Measurements from ENCODE around the gene ECEL1.

DNA sequence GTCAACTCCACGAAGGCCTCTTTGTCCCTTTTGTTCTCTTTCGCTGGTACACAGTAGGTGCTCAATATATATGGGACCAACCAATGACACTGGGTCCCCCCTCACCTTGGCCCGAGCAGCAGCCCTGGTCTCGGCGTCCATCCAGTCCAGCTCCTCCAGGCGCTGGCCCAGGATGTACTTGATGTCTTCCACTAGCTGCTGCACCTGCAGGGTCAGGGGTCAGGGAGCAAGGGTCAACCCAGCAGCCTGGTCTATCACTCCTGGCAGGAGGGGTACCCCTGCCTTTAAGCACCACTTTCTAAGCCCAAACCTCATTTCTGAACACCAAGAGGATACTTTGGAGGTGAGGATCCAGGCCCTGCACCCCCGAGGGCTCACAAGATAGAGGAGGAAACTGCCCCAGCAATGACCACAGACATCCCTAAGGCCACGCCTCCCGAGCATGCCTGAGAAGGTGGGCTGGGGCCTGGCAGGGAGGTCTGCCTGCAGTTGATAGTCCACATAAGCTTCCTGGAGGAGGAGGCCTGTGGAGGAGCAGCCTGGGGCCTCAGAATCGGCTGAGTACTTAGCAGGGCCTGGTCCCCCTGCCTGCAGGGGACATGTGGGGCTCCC, 4.2 kb downstream of the ECEL1 start:
- TF ChIP-seq POLR2A (IDR thresholded peaks at IDR 0.05; ENCODE audit: low read depth, low read length) (no peak), POLR2AphosphoS5 (IDR thresholded peaks at IDR 0.05; ENCODE audit: low read depth, low read length) (no peak), POU2F2 (IDR thresholded peaks at IDR 0.05; ENCODE audit: low read depth, low read length) (no peak), TAF1 (IDR thresholded peaks at IDR 0.05; ENCODE audit: low read depth, low read length) (no peak), SPI1 (IDR thresholded peaks at IDR 0.05; ENCODE audit: low read depth, low read length) (no peak)

Data from GM12891 (cell line).